H1 (cell line): ENCODE data around the gene CD276. TPM values are rescaled to one million over a fixed set of nuclear protein-coding genes. Genes with fewer than 3 reads are reported as not detected.

Experiments used
- CTCF ChIA-PET: fragments of 300-600 bp; sonication (Branson Sonifier 250); formaldehyde crosslinking; loops from one replicate; lab custom pipeline; 2021; ENCODE audit not compliant: partially characterized antibody; lab: Charles Lee
- POLR2A ChIA-PET: fragments of 300-600 bp; sonication (Branson Sonifier 250); formaldehyde crosslinking; loops from one replicate; lab custom pipeline; 2021; ENCODE audit warnings: inconsistent platforms; ENCODE audit not compliant: partially characterized antibody; lab: Charles Lee
- DNase-seq, 2 experiments: peaks; one replicate each; pipeline versions ENCODE4 v3.0.0 to v3.0.0-alpha.2; 2010 to 2022; ENCODE audit warnings: low spot score in 2 of 2, low read depth in 1 of 2, mixed read lengths in 1 of 2
- FAIRE-seq: peaks from 2 replicates; lab custom pipeline; 2011; peaks lifted over from hg19 to GRCh38; lab: Jason Lieb, UNC
- H2AFZ ChIP-seq: 2 replicates; pipeline ENCODE4 v1.8.1; 2012; ENCODE audit warnings: low read length, inconsistent platforms
- H2AK5ac ChIP-seq: 2 replicates; pipeline ENCODE4 v1.6.1; 2013; ENCODE audit warnings: low read depth, low read length
- H2BK120ac ChIP-seq: replicated peaks from 2 replicates; pipeline ENCODE3; 2013; ENCODE audit warnings: low read depth, low read length, inconsistent platforms
- H2BK12ac ChIP-seq: 2 replicates; pipeline ENCODE4 v1.6.1; 2013; ENCODE audit warnings: low read depth, low read length
- H2BK15ac ChIP-seq: 2 replicates; pipeline ENCODE4 v1.6.1; 2013; ENCODE audit warnings: low read length
- H2BK20ac ChIP-seq: 2 replicates; pipeline ENCODE4 v1.6.1; 2013; ENCODE audit warnings: low read length
- H2BK5ac ChIP-seq: 2 replicates; pipeline ENCODE4 v1.6.1; 2013; ENCODE audit warnings: low read depth, low read length
- H3K14ac ChIP-seq: 2 replicates; pipeline ENCODE4 v1.6.1; 2013; ENCODE audit warnings: inconsistent platforms; ENCODE audit not compliant: insufficient read length
- H3K18ac ChIP-seq: 2 replicates; pipeline ENCODE4 v1.6.1; 2013; ENCODE audit warnings: low read length; ENCODE audit errors: extremely low read depth
- H3K23ac ChIP-seq: 2 replicates; pipeline ENCODE4 v1.6.1; 2013; ENCODE audit warnings: inconsistent platforms; ENCODE audit not compliant: insufficient read length
- H3K23me2 ChIP-seq: 2 replicates; pipeline ENCODE4 v1.6.1; 2013; ENCODE audit warnings: low read depth, low read length
- H3K27ac ChIP-seq: 2 replicates; pipeline ENCODE4 v1.6.1; 2011; ENCODE audit warnings: low read depth, low read length, inconsistent platforms
- H3K27me3 ChIP-seq, 4 experiments: replicated peaks in 1 of 4; 1 replicate in 1 of 4; 2 replicates in 3 of 4; pipeline versions ENCODE4 v1.6.1 to v1.8.1; 2011 to 2013; ENCODE audit warnings: low read length in 3 of 4, mild to moderate bottlenecking in 3 of 4, inconsistent platforms in 2 of 4, mixed read lengths in 2 of 4, moderate library complexity in 1 of 4; ENCODE audit not compliant: control insufficient read depth in 3 of 4, insufficient read depth in 3 of 4; ENCODE audit errors: extremely low read depth in 1 of 4
- H3K36me3 ChIP-seq, 4 experiments: 2 replicates each; pipeline versions ENCODE4 v1.6.1 to v1.8.1; 2011 to 2013; ENCODE audit warnings: mild to moderate bottlenecking in 4 of 4, low read length in 3 of 4, moderate library complexity in 2 of 4, control low read depth in 1 of 4, inconsistent platforms in 1 of 4; ENCODE audit not compliant: insufficient read depth in 4 of 4, control insufficient read depth in 2 of 4
- H3K4ac ChIP-seq: replicated peaks from 2 replicates; pipeline ENCODE3; 2013; ENCODE audit warnings: low read length, low read depth, mixed read lengths, inconsistent platforms; ENCODE audit not compliant: insufficient read length
- H3K4me1 ChIP-seq, 4 experiments: replicated peaks in 1 of 4; 1 replicate in 1 of 4; 2 replicates in 3 of 4; pipeline versions ENCODE4 v1.6.1 to v1.8.1; 2011 to 2013; ENCODE audit warnings: low read length in 3 of 4, inconsistent platforms in 2 of 4, mixed read lengths in 1 of 4; ENCODE audit not compliant: insufficient read depth in 4 of 4, control insufficient read depth in 3 of 4
- H3K4me2 ChIP-seq, 2 experiments: 2 replicates each; pipeline versions ENCODE4 v1.6.1 to v1.8.1; 2011 to 2013; ENCODE audit warnings: low read depth in 2 of 2, low read length in 2 of 2, control low read depth in 1 of 2, inconsistent platforms in 1 of 2, mild to moderate bottlenecking in 1 of 2; ENCODE audit not compliant: insufficient read depth in 1 of 2
- H3K4me3 ChIP-seq, 4 experiments: fragments of 200-600, 300-600 bp in 1 of 4; sonication (generic), shearing (Covaris generic), sonication (Bioruptor Twin) in 1 of 4; 2 replicates each; pipeline versions ENCODE4 v1.5.1 to v1.8.1; 2011 to 2016; ENCODE audit warnings: low read length in 4 of 4, low read depth in 3 of 4, control low read depth in 2 of 4, inconsistent platforms in 2 of 4, mild to moderate bottlenecking in 2 of 4, mixed read lengths in 1 of 4, moderate library complexity in 1 of 4; ENCODE audit not compliant: insufficient read depth in 2 of 4; ENCODE audit errors: extremely low read depth in 1 of 4
- H3K56ac ChIP-seq: replicated peaks from 2 replicates; pipeline ENCODE3; 2013; ENCODE audit warnings: low read depth, mild to moderate bottlenecking, mixed read lengths, low read length, inconsistent platforms; ENCODE audit not compliant: insufficient read length
- H3K79me1 ChIP-seq: 2 replicates; pipeline ENCODE4 v1.6.1; 2013; ENCODE audit warnings: low read depth, low read length, control low read depth
- H3K79me2 ChIP-seq, 2 experiments: 2 replicates each; pipeline versions ENCODE4 v1.6.1 to v1.8.1; 2012 to 2013; ENCODE audit warnings: low read length in 2 of 2, mild to moderate bottlenecking in 2 of 2, inconsistent platforms in 1 of 2; ENCODE audit not compliant: insufficient read depth in 2 of 2, control insufficient read depth in 1 of 2
- H3K9ac ChIP-seq, 4 experiments: replicated peaks in 1 of 4; 1 replicate in 1 of 4; 2 replicates in 3 of 4; pipeline versions ENCODE4 v1.6.1 to v1.8.1; 2011 to 2013; ENCODE audit warnings: low read depth in 3 of 4, low read length in 3 of 4, control low read depth in 2 of 4, mild to moderate bottlenecking in 2 of 4, moderate library complexity in 2 of 4, inconsistent platforms in 1 of 4; ENCODE audit errors: extremely low read depth in 1 of 4
- H3K9me3 ChIP-seq, 2 experiments: 2 replicates each; pipeline versions ENCODE4 v1.6.1 to v1.8.1; 2012 to 2013; ENCODE audit warnings: mild to moderate bottlenecking in 2 of 2, moderate library complexity in 2 of 2, control low read depth in 1 of 2, inconsistent platforms in 1 of 2, low read depth in 1 of 2, low read length in 1 of 2, mixed read lengths in 1 of 2; ENCODE audit not compliant: insufficient read depth in 2 of 2
- H4K20me1 ChIP-seq, 2 experiments: replicated peaks in 1 of 2; 2 replicates each; pipeline versions ENCODE3 to v1.8.1; 2011 to 2013; ENCODE audit warnings: inconsistent platforms in 2 of 2, low read length in 2 of 2, mild to moderate bottlenecking in 1 of 2; ENCODE audit not compliant: insufficient read depth in 2 of 2, control insufficient read depth in 1 of 2
- H4K5ac ChIP-seq: 2 replicates; pipeline ENCODE4 v1.6.1; 2013; ENCODE audit warnings: low read length, low read depth, mixed read lengths, inconsistent platforms; ENCODE audit not compliant: insufficient read length
- H4K8ac ChIP-seq: 2 replicates; pipeline ENCODE4 v1.8.0; 2013; ENCODE audit warnings: mild to moderate bottlenecking, moderate library complexity, low read length, inconsistent platforms; ENCODE audit not compliant: insufficient read depth; ENCODE audit errors: extremely low read depth
- H4K91ac ChIP-seq: replicated peaks from 2 replicates; pipeline ENCODE3; 2013; ENCODE audit warnings: low read length, mixed read lengths, inconsistent platforms; ENCODE audit not compliant: insufficient read length
- CBX8 ChIP-seq: fragments of 300-800, 300-1000 bp; sonication (generic); IDR thresholded peaks from 2 replicates; pipeline ENCODE4 v1.7.1; 2016; ENCODE audit warnings: low read depth, low read length, borderline replicate concordance
- CHD2 ChIP-seq: IDR thresholded peaks from 2 replicates; pipeline ENCODE4 v1.6.1; 2012; ENCODE audit warnings: low read length, improper control_type of control experiment
- CTCF ChIP-seq, 3 experiments: IDR thresholded peaks; 1 replicate in 2 of 3; 2 replicates in 1 of 3; pipeline versions ENCODE4 v1.5.1 to v1.6.1; 2011; ENCODE audit warnings: low read length in 3 of 3, mild to moderate bottlenecking in 3 of 3, inconsistent platforms in 2 of 3, low read depth in 1 of 3, moderate library complexity in 1 of 3; ENCODE audit not compliant: insufficient read depth in 1 of 3; ENCODE audit errors: control extremely low read depth in 1 of 3
- SP4 ChIP-seq: IDR thresholded peaks from 2 replicates; pipeline ENCODE4 v1.6.1; 2012; ENCODE audit warnings: low read length, inconsistent platforms
- TEAD4 ChIP-seq: IDR thresholded peaks from 2 replicates; pipeline ENCODE4 v1.6.1; 2012; ENCODE audit warnings: low read depth, low read length, inconsistent platforms, mixed read lengths
- WGBS, 2 experiments: shearing (Covaris generic) in 1 of 2; methylation state at CpG; one replicate each; pipeline versions ENCODE4 v1.1.6 to v1.1.7; 2013 to 2015; ENCODE audit warnings: low lambda C conversion rate in 2 of 2, mixed read lengths in 2 of 2, inconsistent platforms in 1 of 2, low coverage in 1 of 2, missing lambda C conversion rate in 1 of 2; ENCODE audit not compliant: insufficient replicate concordance in 2 of 2, insufficient coverage in 1 of 2, insufficient read length in 1 of 2; ENCODE audit errors: extremely low coverage in 1 of 2, missing lambda C conversion rate in 1 of 2; 5-methylcytosine and 5-hydroxymethylcytosine counted together
- polyA plus RNA-seq, 7 experiments: library from polyadenylated mRNA; depleted of rRNA in 3 of 7; stranded (reverse) in 5 of 7; unstranded in 2 of 7; fragments of >200 nt in 5 of 7; fragments of 200-250 nt in 2 of 7; gene quantifications; 1 replicate in 5 of 7; 2 replicates in 1 of 7; 4 replicates in 1 of 7; pipeline versions ENCODE4 v1.2.1 to v1.2.3, GENCODE V29; 2011 to 2013; ENCODE audit warnings: missing spikeins in 2 of 7, mixed read lengths in 2 of 7
- total RNA-seq: library from RNA; stranded (reverse); fragmentation: NEBNext Ultra II Directional; extraction: Animal tissue kit (Norgen Biotek cat#: 25700); gene quantifications from 2 replicates; pipeline ENCODE4 v1.2.1, GENCODE V29; 2021

The CD276 gene
- total and polyA plus RNA-seq, 2 of the 8 experiments (the other 6 are each of a cell fraction or from before 2014, with no cell fraction given), result 156 to 158 TPM

- Histone ChIP-seq H3K4ac (no peak overlapping the region), H4K20me1 (no peaks in the 10 kb centered on the region), H2BK20ac (no peak overlapping the region), H2AFZ (no peak overlapping the region), H3K4me2 (no peak overlapping the region), H3K4me1 (no peaks in the 10 kb centered on the region; a peak in 1 of 7 replicates), H3K56ac (no peak overlapping the region), H3K27ac (no peak overlapping the region), H3K27me3 (no peaks in the 10 kb centered on the region), H3K23ac (no peak overlapping the region), H2BK5ac (no peak overlapping the region), H3K79me1 (no peaks in the 10 kb centered on the region), H3K9ac (no peak overlapping the region), H3K79me2 (no peaks in the 10 kb centered on the region), H2BK15ac (no peak overlapping the region), H3K14ac (no peak overlapping the region), H3K23me2 (no peaks in the 10 kb centered on the region), H2AK5ac (no peak overlapping the region), H3K4me3 (no peak overlapping the region), H2BK120ac (no peak overlapping the region), H4K91ac (no peak overlapping the region), H3K36me3 (no peaks in the 10 kb centered on the region), H4K5ac (no peak overlapping the region), H3K18ac (no peak overlapping the region), H2BK12ac (no peak overlapping the region), H3K9me3 (no peaks in the 10 kb centered on the region; a peak in 1 of 4 replicates), H4K8ac (peak overlapping the region; percentile 20; the same call in 1 of the 2 replicates)
- FAIRE-seq (no peak), DNase-seq (no peak)
- ChIA-PET POLR2A (interaction anchor here (0.6 to 1.6 kb wide), 4 partner anchors 8 to 164 kb away, joined by 3 to 5 read pairs (median 4); no protein-coding TSS in a partner anchor), CTCF (interaction anchor here (0.8 to 6.0 kb wide), 11 partner anchors 10 to 419 kb away, joined by 3 to 29 read pairs (median 6); no protein-coding TSS in a partner anchor)
- WGBS, 2 experiments, result 84% methylated on average over 7 of the region's 7 CpGs; no CpG with 5 or more reads in 1 of the 2 experiments
- TF ChIP-seq TEAD4, result no peak
- TF ChIP-seq CTCF (IDR thresholded peaks at IDR 0.05; ENCODE audit: control extremely low read depth in 1 of 3, insufficient read depth in 1 of 3, low read depth in 1 of 3, low read length in 3 of 3), result no peak
- no peak for TF ChIP-seq SP4
- TF ChIP-seq CBX8, result no peak
- no peak for TF ChIP-seq CHD2
Observed at GRCh38 chr15:73727330-73727976, 43.3 kb downstream of the CD276 start.
